ENCODE data around the gene ZNF470.

The ZNF470 gene

DNA sequence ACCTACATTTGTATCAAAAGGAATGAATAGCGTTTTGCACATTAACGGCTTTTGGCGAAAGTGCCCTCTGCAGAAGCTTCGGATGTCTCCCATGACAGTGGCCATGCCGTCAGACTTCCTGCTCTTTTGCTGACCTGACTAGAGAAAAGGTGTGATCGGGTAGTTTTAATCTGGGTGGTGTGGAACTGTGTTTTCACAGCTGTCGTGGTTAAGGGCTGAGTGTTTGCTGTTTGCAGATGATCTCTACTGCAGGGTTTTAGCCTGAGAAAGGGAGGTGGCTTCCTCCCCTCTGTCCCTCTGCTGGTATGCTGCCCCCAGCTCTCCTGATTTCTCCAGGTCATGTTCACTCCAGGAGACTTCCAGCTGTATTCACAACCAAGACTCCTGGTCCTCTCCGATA is 50.3 kb downstream of the ZNF470 start:
- no peak for DNase-seq (ENCODE audit: low spot score)
- in situ Hi-C loops (cut with MboI; ENCODE audit: low pct_unique_long_range_greater_than_20kb, low sequenced_read_pairs, unreplicated experiment), result no loop called here
- TF ChIP-seq, protein P1, sequence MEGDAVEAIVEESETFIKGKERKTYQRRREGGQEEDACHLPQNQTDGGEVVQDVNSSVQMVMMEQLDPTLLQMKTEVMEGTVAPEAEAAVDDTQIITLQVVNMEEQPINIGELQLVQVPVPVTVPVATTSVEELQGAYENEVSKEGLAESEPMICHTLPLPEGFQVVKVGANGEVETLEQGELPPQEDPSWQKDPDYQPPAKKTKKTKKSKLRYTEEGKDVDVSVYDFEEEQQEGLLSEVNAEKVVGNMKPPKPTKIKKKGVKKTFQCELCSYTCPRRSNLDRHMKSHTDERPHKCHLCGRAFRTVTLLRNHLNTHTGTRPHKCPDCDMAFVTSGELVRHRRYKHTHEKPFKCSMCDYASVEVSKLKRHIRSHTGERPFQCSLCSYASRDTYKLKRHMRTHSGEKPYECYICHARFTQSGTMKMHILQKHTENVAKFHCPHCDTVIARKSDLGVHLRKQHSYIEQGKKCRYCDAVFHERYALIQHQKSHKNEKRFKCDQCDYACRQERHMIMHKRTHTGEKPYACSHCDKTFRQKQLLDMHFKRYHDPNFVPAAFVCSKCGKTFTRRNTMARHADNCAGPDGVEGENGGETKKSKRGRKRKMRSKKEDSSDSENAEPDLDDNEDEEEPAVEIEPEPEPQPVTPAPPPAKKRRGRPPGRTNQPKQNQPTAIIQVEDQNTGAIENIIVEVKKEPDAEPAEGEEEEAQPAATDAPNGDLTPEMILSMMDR (IDR thresholded peaks at IDR 0.05; ENCODE audit: extremely low read depth, insufficient read depth, missing control alignments), result no peak

DNA sequence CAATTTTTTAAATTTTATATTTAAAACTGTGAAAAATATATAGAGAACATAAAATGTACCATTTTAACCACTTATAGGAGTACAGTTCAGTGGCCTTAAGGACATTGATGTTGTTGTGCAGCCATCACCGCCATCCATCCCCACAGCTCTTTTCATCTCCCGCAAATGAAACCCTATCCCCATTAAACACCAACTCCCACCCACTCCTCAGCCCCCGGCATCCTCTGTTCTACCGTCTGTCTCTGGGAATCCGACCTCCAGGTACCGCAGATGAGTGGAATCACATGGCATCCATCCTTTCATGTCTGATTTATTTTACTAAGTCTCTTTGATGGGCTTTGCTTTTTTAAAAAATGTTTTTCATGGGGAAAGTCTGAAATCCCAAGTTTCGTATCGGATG is 51.9 kb downstream of the ZNF470 start:
- in situ Hi-C loops (cut with MboI; ENCODE audit: low pct_unique_long_range_greater_than_20kb, low sequenced_read_pairs, unreplicated experiment), result no loop called here
- DNase-seq (ENCODE audit: low spot score), result no peak
- TF ChIP-seq, protein P1 (IDR thresholded peaks at IDR 0.05; ENCODE audit: extremely low read depth, insufficient read depth, missing control alignments), result no peak

DNA sequence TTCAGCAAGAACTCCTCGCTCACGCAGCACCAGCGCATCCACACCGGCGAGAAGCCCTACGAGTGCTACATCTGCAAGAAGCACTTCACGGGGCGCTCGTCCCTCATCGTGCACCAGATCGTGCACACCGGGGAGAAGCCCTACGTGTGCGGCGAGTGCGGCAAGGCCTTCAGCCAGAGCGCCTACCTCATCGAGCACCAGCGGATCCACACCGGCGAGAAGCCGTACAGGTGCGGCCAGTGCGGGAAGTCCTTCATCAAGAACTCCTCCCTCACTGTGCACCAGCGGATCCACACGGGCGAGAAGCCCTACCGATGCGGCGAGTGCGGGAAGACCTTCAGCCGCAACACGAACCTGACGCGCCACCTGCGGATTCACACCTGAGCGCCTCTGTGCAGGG is 55.1 kb downstream of the ZNF470 start:
- TF ChIP-seq, protein P1 (IDR thresholded peaks at IDR 0.05; ENCODE audit: extremely low read depth, insufficient read depth, missing control alignments), result no peak

DNA sequence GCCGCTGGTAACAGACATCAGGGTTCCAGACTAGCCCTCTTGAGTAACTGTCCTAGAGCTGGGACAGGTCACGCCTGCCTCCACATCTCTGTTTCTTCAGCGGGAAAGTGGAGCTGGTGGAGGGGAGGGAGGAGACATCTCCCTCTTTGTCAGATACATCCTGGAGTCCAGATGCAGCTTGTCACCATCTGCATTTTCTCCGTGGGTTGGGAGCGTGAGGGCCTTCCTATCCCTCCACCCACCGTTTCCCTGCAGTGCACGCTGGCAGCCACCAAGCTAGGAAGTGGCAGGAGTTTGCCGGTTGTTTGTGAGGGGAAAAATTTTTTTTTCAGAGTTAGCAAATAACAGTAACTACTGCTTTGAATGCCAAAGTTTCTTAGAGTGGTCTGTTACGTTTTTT is 55.7 kb downstream of the ZNF470 start:
- in situ Hi-C loops (cut with MboI; ENCODE audit: low pct_unique_long_range_greater_than_20kb, low sequenced_read_pairs, unreplicated experiment), result no loop called here
- TF ChIP-seq, protein P1 (IDR thresholded peaks at IDR 0.05; ENCODE audit: extremely low read depth, insufficient read depth, missing control alignments), result no peak
- no peak for DNase-seq (ENCODE audit: low spot score)

More for the DNA sequence above, 55.1 kb downstream of the ZNF470 start:
- in situ Hi-C loops (cut with MboI; ENCODE audit: low pct_unique_long_range_greater_than_20kb, low sequenced_read_pairs, unreplicated experiment), result no loop called here
- no peak for DNase-seq (ENCODE audit: low spot score)

DNA sequence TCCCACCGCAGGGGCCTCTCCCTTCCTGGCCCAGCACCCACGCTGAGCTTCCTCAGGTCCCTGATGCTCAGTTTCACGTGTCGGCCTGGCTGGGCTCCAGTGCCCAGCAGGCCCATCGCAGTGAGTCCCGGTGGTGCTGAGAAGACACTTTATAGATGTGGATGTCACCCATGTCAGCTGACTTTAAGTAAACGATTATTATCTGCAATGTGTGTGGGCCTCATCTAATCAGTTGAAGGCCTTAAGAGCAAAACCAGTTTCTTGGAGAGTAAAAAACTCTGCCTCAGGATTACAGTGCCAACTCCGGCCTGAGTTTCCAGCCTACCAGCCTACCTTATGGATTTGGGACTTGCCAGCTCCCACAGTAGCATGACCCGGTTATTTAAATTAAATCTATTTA is 58.4 kb downstream of the ZNF470 start:
- TF ChIP-seq, protein P1 (IDR thresholded peaks at IDR 0.05; ENCODE audit: extremely low read depth, insufficient read depth, missing control alignments), result no peak
- no peak for DNase-seq (ENCODE audit: low spot score)
- in situ Hi-C loops (cut with MboI; ENCODE audit: low pct_unique_long_range_greater_than_20kb, low sequenced_read_pairs, unreplicated experiment), result no loop called here

DNA sequence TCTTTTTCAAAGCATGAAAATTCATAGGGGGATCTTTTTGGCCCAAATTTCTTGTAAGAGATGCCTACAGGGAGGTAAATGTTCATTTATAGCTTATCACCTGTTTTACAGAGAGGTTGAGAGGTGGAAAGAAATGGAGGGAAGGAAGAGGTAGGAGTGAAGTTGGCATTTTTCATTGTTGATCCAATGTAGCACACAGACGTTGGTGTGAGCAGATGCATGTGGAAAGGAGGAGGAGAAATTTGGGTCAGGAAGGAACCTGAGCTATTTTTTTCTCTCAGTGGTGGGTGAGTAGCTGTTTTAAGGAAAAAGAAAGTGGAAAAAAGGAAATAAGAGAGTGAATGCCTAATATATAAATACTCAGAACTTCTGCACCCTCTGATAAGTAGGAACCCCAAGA is 65.8 kb downstream of the ZNF470 start:
- TF ChIP-seq, protein P1 (IDR thresholded peaks at IDR 0.05; ENCODE audit: extremely low read depth, insufficient read depth, missing control alignments), result no peak
- no peak for DNase-seq (ENCODE audit: low spot score)
- in situ Hi-C loops (cut with MboI; ENCODE audit: low pct_unique_long_range_greater_than_20kb, low sequenced_read_pairs, unreplicated experiment), result no loop called here

Data from GM13977 (cell line).